Skeletal muscle tissue (tissue), 4 donors: ENCODE measurements around the gene LBP. TPM values are rescaled to one million over a fixed set of nuclear protein-coding genes. Genes with fewer than 3 reads are reported as not detected.

ENCODE experiments used
- H3K27ac ChIP-seq: one replicate; pipeline ENCODE4 v1.7.0; 2013; ENCODE audit warnings: mild to moderate bottlenecking, low read depth, low read length, inconsistent platforms
- H3K27me3 ChIP-seq, 3 donors: one replicate each; pipeline ENCODE4 v1.7.0; 2013; ENCODE audit warnings: low read length in 3 of 3; ENCODE audit not compliant: control insufficient read depth in 3 of 3, insufficient read depth in 3 of 3
- H3K36me3 ChIP-seq, 3 donors: one replicate each; pipeline ENCODE4 v1.7.0; 2013; ENCODE audit warnings: low read length in 3 of 3; ENCODE audit not compliant: control insufficient read depth in 3 of 3, insufficient read depth in 3 of 3
- H3K4me1 ChIP-seq, 3 donors: one replicate each; pipeline ENCODE4 v1.7.0; 2013; ENCODE audit warnings: low read length in 3 of 3, mild to moderate bottlenecking in 3 of 3; ENCODE audit not compliant: control insufficient read depth in 3 of 3, insufficient read depth in 3 of 3
- H3K4me3 ChIP-seq, 3 donors: one replicate each; pipeline ENCODE4 v1.7.0; 2013; ENCODE audit warnings: low read length in 3 of 3
- H3K9ac ChIP-seq, 3 donors: one replicate each; pipeline ENCODE4 v1.7.0; 2013; ENCODE audit warnings: low read length in 3 of 3, mild to moderate bottlenecking in 3 of 3, moderate library complexity in 2 of 3, low read depth in 1 of 3
- H3K9me3 ChIP-seq, 3 donors: one replicate each; pipeline ENCODE4 v1.7.0; 2013; ENCODE audit warnings: low read length in 3 of 3; ENCODE audit not compliant: control insufficient read depth in 3 of 3
- total RNA-seq: library from RNA; depleted of rRNA; stranded (reverse); fragments of >200 nt; gene quantifications from one replicate; pipeline ENCODE4 v1.2.3, GENCODE V29; 2014
- donor health status: Osteomylitis.

The LBP gene
- total RNA-seq, 1 donor from 2014 or later = 0.52 TPM

DNA sequence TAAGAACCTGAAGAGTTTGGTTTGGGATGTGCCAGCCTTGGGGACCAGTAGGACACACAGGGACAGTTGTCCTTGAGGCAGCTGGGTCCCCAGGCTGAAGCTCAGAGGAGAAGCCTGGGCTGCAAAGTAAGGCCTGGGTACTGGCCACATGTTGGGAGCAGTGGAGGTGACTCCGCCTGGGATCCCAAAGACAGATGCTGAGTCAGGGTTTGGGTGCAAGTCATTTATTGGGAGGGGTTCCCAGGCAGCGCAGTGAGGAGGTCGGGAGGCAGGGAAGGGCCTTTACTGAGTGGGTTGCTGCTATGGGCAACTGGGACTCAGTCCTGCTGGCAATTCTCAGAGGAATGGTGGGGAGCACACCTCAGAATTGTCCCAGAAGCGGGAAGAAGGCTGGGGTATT, 29.9 kb upstream of the LBP start:
- Histone ChIP-seq H3K4me3 (no peak overlapping the region), H3K36me3 (no peaks in the 10 kb centered on the region), H3K27ac (no peak overlapping the region), H3K4me1 (no peaks in the 10 kb centered on the region), H3K9ac (no peak overlapping the region), H3K27me3 (no peaks in the 10 kb centered on the region), H3K9me3 (no peaks in the 10 kb centered on the region)

DNA sequence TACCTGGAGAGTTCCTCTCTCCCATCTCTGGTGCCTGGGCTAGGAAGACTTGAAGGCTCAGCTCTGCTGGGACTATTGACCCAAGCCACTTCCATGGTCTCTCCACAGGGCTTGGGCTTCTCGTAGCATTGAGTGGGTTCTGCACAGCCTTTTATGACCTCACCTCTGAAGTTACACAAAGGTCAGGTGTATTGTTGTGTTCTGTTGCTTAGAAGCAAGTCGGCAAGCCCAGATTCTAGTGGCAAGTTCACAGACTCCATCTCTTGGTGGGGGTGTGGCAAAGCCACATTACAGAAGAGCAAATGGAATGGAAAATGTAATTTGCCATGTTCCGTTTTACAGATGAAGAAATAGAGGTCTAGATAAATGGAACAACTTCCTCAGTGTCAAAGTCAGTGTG, 28.9 kb upstream of the LBP start:
- Histone ChIP-seq H3K27me3 (no peaks in the 10 kb centered on the region), H3K27ac (no peak overlapping the region), H3K36me3 (no peaks in the 10 kb centered on the region), H3K9ac (no peak overlapping the region), H3K4me1 (no peaks in the 10 kb centered on the region), H3K9me3 (no peaks in the 10 kb centered on the region), H3K4me3 (no peak overlapping the region)

- Histone ChIP-seq H3K4me3 (no peak overlapping the region), H3K9me3 (no peaks in the 10 kb centered on the region)
Measured at GRCh38 chr20:38320221-38320620, 26.1 kb upstream of the LBP start.

GRCh38 chr20:38321959-38322598, 24.2 kb upstream of the LBP start:
- H3K4me3 ChIP-seq = no peak overlapping the region
- no peaks in the 10 kb centered on the region for H3K27me3 ChIP-seq
- H3K4me1 ChIP-seq = no peaks in the 10 kb centered on the region

More at GRCh38 chr20:38320221-38320620, 26.1 kb upstream of the LBP start:
- Histone ChIP-seq H3K27ac (no peak overlapping the region), H3K27me3 (no peaks in the 10 kb centered on the region), H3K4me1 (no peaks in the 10 kb centered on the region), H3K9ac (no peak overlapping the region), H3K36me3 (no peaks in the 10 kb centered on the region)

GRCh38 chr20:38324159-38324558, 22.1 kb upstream of the LBP start:
- no peaks in the 10 kb centered on the region for H3K9me3 ChIP-seq
- no peaks in the 10 kb centered on the region for H3K36me3 ChIP-seq
- H3K27me3 ChIP-seq = no peaks in the 10 kb centered on the region
- no peak overlapping the region for H3K9ac ChIP-seq
- H3K4me1 ChIP-seq = no peaks in the 10 kb centered on the region
- no peak overlapping the region for H3K27ac ChIP-seq
- no peak overlapping the region for H3K4me3 ChIP-seq

More at GRCh38 chr20:38321959-38322598, 24.2 kb upstream of the LBP start:
- Histone ChIP-seq H3K9ac (no peak overlapping the region), H3K27ac (no peak overlapping the region), H3K9me3 (no peaks in the 10 kb centered on the region), H3K36me3 (no peaks in the 10 kb centered on the region)

GRCh38 chr20:38325167-38325566, 21.1 kb upstream of the LBP start:
- H3K27ac ChIP-seq = no peak overlapping the region
- no peaks in the 10 kb centered on the region for H3K27me3 ChIP-seq
- no peaks in the 10 kb centered on the region for H3K36me3 ChIP-seq
- no peak overlapping the region for H3K4me3 ChIP-seq
- no peaks in the 10 kb centered on the region for H3K9me3 ChIP-seq
- no peak overlapping the region for H3K9ac ChIP-seq
- no peaks in the 10 kb centered on the region for H3K4me1 ChIP-seq

- Histone ChIP-seq H3K36me3 (no peaks in the 10 kb centered on the region), H3K9ac (no peak overlapping the region), H3K4me3 (no peak overlapping the region), H3K27ac (no peak overlapping the region), H3K9me3 (no peaks in the 10 kb centered on the region), H3K27me3 (peaks cover 0 to 3% (median 0%) of the 10 kb centered on the region in 3 donors), H3K4me1 (no peaks in the 10 kb centered on the region)
Measured at GRCh38 chr20:38325905-38326304, 20.4 kb upstream of the LBP start.

DNA sequence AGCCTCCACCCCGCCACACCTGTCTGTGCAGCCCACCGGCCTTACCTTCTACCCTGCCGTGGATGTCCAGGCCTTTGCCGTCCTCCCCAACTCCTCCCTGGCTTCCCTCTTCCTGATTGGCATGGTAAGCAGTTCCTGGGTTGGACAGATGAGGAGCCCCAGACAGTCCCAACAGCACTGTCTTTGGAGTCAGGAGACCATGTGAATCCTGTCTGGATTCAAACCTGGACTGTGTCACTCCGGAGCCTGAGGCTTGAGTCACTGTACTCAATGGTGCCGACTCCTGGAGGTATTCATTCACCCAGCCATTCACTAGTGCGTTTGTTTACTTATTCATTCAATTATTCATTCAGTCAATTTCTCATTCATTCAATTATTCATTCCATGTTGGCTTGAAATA, 20.0 kb upstream of the LBP start:
- H3K4me3 ChIP-seq = no peak overlapping the region
- peaks cover 0 to 3% (median 0%) of the 10 kb centered on the region in 3 donors for H3K27me3 ChIP-seq
- no peaks in the 10 kb centered on the region for H3K36me3 ChIP-seq
- H3K9me3 ChIP-seq = no peaks in the 10 kb centered on the region
- H3K4me1 ChIP-seq = no peaks in the 10 kb centered on the region
- H3K9ac ChIP-seq = no peak overlapping the region
- H3K27ac ChIP-seq = no peak overlapping the region

GRCh38 chr20:38330638-38331037, 15.6 kb upstream of the LBP start:
- no peak overlapping the region for H3K4me3 ChIP-seq
- no peaks in the 10 kb centered on the region for H3K4me1 ChIP-seq
- H3K36me3 ChIP-seq = no peaks in the 10 kb centered on the region
- H3K9me3 ChIP-seq = no peaks in the 10 kb centered on the region
- H3K27me3 ChIP-seq = peaks cover 0 to 4% (median 3%) of the 10 kb centered on the region in 3 donors
- no peak overlapping the region for H3K9ac ChIP-seq
- H3K27ac ChIP-seq = no peak overlapping the region

- Histone ChIP-seq H3K4me3 (no peak overlapping the region), H3K27me3 (peaks cover 0 to 6% (median 4%) of the 10 kb centered on the region in 3 donors), H3K4me1 (no peaks in the 10 kb centered on the region), H3K9ac (no peak overlapping the region), H3K9me3 (no peaks in the 10 kb centered on the region), H3K27ac (no peak overlapping the region), H3K36me3 (no peaks in the 10 kb centered on the region)
Measured at GRCh38 chr20:38331245-38331644, 15.0 kb upstream of the LBP start.
